SU-DHL-6 (cell line): ENCODE data around the gene GINS1.

Source experiments
- H2AFZ ChIP-seq: fragments of 200-600 bp; sonication (generic); 2 replicates; pipeline ENCODE4 v1.6.1; 2014; ENCODE audit warnings: low read depth, mild to moderate bottlenecking, moderate library complexity, mixed read lengths, antibody characterized with exemption, low read length; ENCODE audit not compliant: severe bottlenecking
- H3F3A ChIP-seq: fragments of 200-600 bp; shearing (Covaris generic); 2 replicates; pipeline ENCODE4 v1.6.0; 2016; ENCODE audit warnings: antibody characterized with exemption, mild to moderate bottlenecking; ENCODE audit not compliant: insufficient read depth
- H3K27ac ChIP-seq: fragments of 200-600 bp; sonication (generic); 2 replicates; pipeline ENCODE4 v1.5.1; 2016; ENCODE audit warnings: low read depth, mild to moderate bottlenecking, low read length, moderate library complexity, mixed read lengths
- H3K27me3 ChIP-seq: fragments of 200-600 bp; sonication (generic), shearing (Covaris generic); 2 replicates; pipeline ENCODE4 v1.6.0; 2014; ENCODE audit warnings: mild to moderate bottlenecking, low read length
- H3K36me3 ChIP-seq: fragments of 200-600 bp; sonication (generic); 2 replicates; pipeline ENCODE4 v1.6.1; 2014; ENCODE audit warnings: mild to moderate bottlenecking, low read length, mixed read lengths
- H3K4me2 ChIP-seq: fragments of 300-600, 200-600 bp; shearing (Covaris generic), sonication (generic); 2 replicates; pipeline ENCODE4 v1.6.0; 2014; ENCODE audit warnings: low read length, low read depth, mild to moderate bottlenecking; ENCODE audit not compliant: poor library complexity, severe bottlenecking
- H3K4me3 ChIP-seq: fragments of 200-600 bp; sonication (generic); 2 replicates; pipeline ENCODE4 v1.5.1; 2014; ENCODE audit warnings: antibody characterized with exemption, low read length, mild to moderate bottlenecking, mixed read lengths; ENCODE audit not compliant: insufficient read depth, poor library complexity, severe bottlenecking
- H3K79me2 ChIP-seq: fragments of 200-600 bp; sonication (generic); 2 replicates; pipeline ENCODE4 v1.6.1; 2014; ENCODE audit warnings: mild to moderate bottlenecking, low read length, moderate library complexity; ENCODE audit not compliant: insufficient read depth
- H3K9ac ChIP-seq: fragments of 200-600 bp; sonication (generic); 2 replicates; pipeline ENCODE4 v1.7.0; 2014; ENCODE audit warnings: mild to moderate bottlenecking, low read length
- H3K9me2 ChIP-seq: fragments of 200-600 bp; sonication (generic); replicated peaks from 2 replicates; pipeline ENCODE4 v1.6.1; 2014; ENCODE audit warnings: low read length; ENCODE audit not compliant: insufficient read depth
- H3K9me3 ChIP-seq: fragments of 200-600 bp; sonication (generic); 2 replicates; pipeline ENCODE4 v1.6.1; 2014; ENCODE audit warnings: low read length, mixed read lengths; ENCODE audit not compliant: insufficient read depth
- H4K20me1 ChIP-seq: fragments of 200-600 bp; sonication (generic); 2 replicates; pipeline ENCODE4 v1.6.1; 2014; ENCODE audit warnings: low read depth, mild to moderate bottlenecking, antibody characterized with exemption, low read length, moderate library complexity, mixed read lengths
- CTCF ChIP-seq: fragments of 200-600 bp; sonication (generic); IDR thresholded peaks from one replicate; pipeline ENCODE4 v1.5.1; 2017; ENCODE audit warnings: antibody characterized with exemption, mild to moderate bottlenecking, low read length, moderate library complexity; ENCODE audit not compliant: insufficient read depth, poor library complexity, severe bottlenecking
- EZH2phosphoT487 ChIP-seq: fragments of 200-600 bp; sonication (generic), shearing (Covaris generic); conservative IDR thresholded peaks from 2 replicates; pipeline ENCODE4 v1.6.1; 2018; ENCODE audit warnings: mild to moderate bottlenecking, antibody characterized with exemption, low read length, moderate library complexity, mixed read lengths

GINS1 gene

GRCh38 chr20:25376886-25377285 is 30.6 kb upstream of the GINS1 start:
- H2AFZ ChIP-seq, result no peak overlapping the region
- no peaks in the 10 kb centered on the region for H3K27me3 ChIP-seq
- H3K4me3 ChIP-seq, result no peak overlapping the region
- H3K36me3 ChIP-seq, result no peaks in the 10 kb centered on the region
- H3K79me2 ChIP-seq, result peaks cover 5% of the 10 kb centered on the region
- H3K9ac ChIP-seq, result no peak overlapping the region
- TF ChIP-seq EZH2phosphoT487 (no peak), CTCF (no peak)
- no peak overlapping the region for H3K27ac ChIP-seq
- H4K20me1 ChIP-seq, result no peaks in the 10 kb centered on the region; the same call in 1 of the 2 replicates
- no peaks in the 10 kb centered on the region for H3K9me3 ChIP-seq
- H3F3A ChIP-seq, result no peaks in the 10 kb centered on the region
- H3K4me2 ChIP-seq, result no peak overlapping the region
- no peaks in the 10 kb centered on the region for H3K9me2 ChIP-seq

GRCh38 chr20:25378189-25378883 is 29.1 kb upstream of the GINS1 start:
- Histone ChIP-seq H3K36me3 (no peaks in the 10 kb centered on the region), H3K79me2 (peaks cover 5% of the 10 kb centered on the region), H3K4me2 (no peak overlapping the region), H2AFZ (no peak overlapping the region), H3K27me3 (no peaks in the 10 kb centered on the region), H3F3A (no peaks in the 10 kb centered on the region), H3K9me2 (no peaks in the 10 kb centered on the region), H3K9me3 (no peaks in the 10 kb centered on the region), H4K20me1 (no peaks in the 10 kb centered on the region; the same call in 1 of the 2 replicates), H3K27ac (no peak overlapping the region), H3K4me3 (no peak overlapping the region), H3K9ac (no peak overlapping the region)
- TF ChIP-seq CTCF (no peak), EZH2phosphoT487 (no peak)

GRCh38 chr20:25378884-25379733 is 28.4 kb upstream of the GINS1 start:
- no peaks in the 10 kb centered on the region for H3K9me2 ChIP-seq
- no peak overlapping the region for H3K27ac ChIP-seq
- no peak overlapping the region for H3K9ac ChIP-seq
- H3K36me3 ChIP-seq, result no peaks in the 10 kb centered on the region
- H3K27me3 ChIP-seq, result no peaks in the 10 kb centered on the region
- H3K4me3 ChIP-seq, result no peak overlapping the region
- no peak overlapping the region for H2AFZ ChIP-seq
- peaks cover 5% of the 10 kb centered on the region for H3K79me2 ChIP-seq
- H3F3A ChIP-seq, result no peaks in the 10 kb centered on the region
- H4K20me1 ChIP-seq, result no peaks in the 10 kb centered on the region; the same call in 1 of the 2 replicates
- no peak overlapping the region for H3K4me2 ChIP-seq
- no peaks in the 10 kb centered on the region for H3K9me3 ChIP-seq
- TF ChIP-seq EZH2phosphoT487 (no peak), CTCF (no peak)
